Measurements from ENCODE around the gene KRTAP10-12. TPM values are rescaled to one million over a fixed set of nuclear protein-coding genes. Genes with fewer than 3 reads are reported as not detected.

Gene KRTAP10-12
- total RNA-seq, 1 experiment from 2014 or later, result not detected

DNA sequence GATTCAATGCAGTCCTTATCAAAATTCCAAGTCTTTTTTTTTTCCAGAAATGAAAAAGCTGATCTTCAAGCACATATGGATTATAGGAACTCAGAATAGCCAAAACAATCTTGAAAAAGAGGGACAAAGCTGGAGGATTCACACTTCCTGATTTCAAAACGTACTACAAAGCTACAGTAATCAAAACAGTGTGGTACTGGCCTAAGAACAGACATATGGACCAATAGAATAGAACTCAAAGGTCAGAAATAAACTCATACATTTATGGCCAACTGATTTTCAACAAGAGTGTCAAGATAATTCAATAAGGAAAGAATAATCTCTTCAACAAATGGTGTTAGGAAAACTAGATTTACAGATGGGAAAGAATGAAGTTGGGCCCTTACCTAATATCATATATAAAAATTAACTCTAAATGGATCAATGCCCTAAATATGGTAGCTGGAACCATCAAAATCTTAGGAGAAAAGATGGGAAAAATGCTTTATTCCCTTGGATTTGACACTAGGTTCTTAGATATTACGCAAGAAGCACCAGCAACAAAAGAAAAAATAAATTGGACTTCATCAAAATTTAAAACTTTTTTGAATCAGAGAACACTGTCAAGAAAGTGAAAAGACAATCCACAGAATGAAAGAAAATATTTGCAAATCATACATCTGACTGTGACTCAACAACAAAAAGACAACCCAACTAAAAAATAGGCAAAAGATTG is 4.0 kb upstream of the KRTAP10-12 start:
- POLR2A ChIA-PET (ENCODE audit: low non-redundant PET), result no interaction called here
- BruUV-seq (replicated peaks), result no TSS peak
- Histone ChIP-seq H3K9me3 (ENCODE audit: low read depth, low read length, poor library complexity, severe bottlenecking) (peaks cover 23% of the 10 kb centered on the region), H3K4me1 (ENCODE audit: insufficient read depth, low read length, poor library complexity, severe bottlenecking) (peaks cover 4% of the 10 kb centered on the region), H3K27ac (ENCODE audit: low read depth, low read length, poor library complexity, severe bottlenecking) (no peak overlapping the region), H3K27me3 (replicated peaks; ENCODE audit: insufficient read depth, low read depth, low read length, poor library complexity) (no peaks in the 10 kb centered on the region), H3K4me3 (ENCODE audit: low read depth, low read length, poor library complexity, severe bottlenecking) (no peak overlapping the region), H3K36me3 (ENCODE audit: insufficient read depth, low read length, poor library complexity, severe bottlenecking) (no peaks in the 10 kb centered on the region)
- DNase-seq (ENCODE audit: low spot score), result no peak
- intact Hi-C loops (cut with micrococcal nuclease; ENCODE audit: unreplicated experiment), result no loop called here
- TF ChIP-seq, protein P1, sequence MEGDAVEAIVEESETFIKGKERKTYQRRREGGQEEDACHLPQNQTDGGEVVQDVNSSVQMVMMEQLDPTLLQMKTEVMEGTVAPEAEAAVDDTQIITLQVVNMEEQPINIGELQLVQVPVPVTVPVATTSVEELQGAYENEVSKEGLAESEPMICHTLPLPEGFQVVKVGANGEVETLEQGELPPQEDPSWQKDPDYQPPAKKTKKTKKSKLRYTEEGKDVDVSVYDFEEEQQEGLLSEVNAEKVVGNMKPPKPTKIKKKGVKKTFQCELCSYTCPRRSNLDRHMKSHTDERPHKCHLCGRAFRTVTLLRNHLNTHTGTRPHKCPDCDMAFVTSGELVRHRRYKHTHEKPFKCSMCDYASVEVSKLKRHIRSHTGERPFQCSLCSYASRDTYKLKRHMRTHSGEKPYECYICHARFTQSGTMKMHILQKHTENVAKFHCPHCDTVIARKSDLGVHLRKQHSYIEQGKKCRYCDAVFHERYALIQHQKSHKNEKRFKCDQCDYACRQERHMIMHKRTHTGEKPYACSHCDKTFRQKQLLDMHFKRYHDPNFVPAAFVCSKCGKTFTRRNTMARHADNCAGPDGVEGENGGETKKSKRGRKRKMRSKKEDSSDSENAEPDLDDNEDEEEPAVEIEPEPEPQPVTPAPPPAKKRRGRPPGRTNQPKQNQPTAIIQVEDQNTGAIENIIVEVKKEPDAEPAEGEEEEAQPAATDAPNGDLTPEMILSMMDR (conservative IDR thresholded peaks at IDR 0.05; ENCODE audit: low read depth, low read length), result no peak
- TF ChIP-seq EZH2 (IDR thresholded peaks at IDR 0.05; ENCODE audit: borderline replicate concordance, low read depth, low read length, poor library complexity, severe bottlenecking), result no peak
- CTCF ChIA-PET, result no interaction called here

DNA sequence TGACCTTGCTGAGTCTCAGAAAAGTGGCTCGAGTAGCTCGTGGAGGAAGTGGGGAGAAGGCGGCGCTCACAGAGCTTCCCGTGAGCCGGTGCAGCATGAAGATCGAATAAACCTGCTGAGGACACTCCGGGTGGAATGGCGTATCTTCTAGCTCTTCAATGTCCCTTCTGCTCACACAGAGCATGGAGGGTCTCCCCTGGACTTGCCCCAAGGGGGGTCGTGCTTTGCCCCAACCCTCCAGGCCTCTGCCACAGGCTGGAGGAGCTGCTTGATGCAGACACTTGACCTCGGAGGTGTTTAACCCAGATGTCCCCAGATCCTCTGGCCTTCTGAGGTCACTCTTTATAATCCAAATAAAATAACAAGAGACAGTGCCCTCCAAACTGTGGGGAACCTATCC is 2.2 kb upstream of the KRTAP10-12 start:
- Histone ChIP-seq H3K9me3 (ENCODE audit: low read depth, low read length, poor library complexity, severe bottlenecking) (peaks cover 23% of the 10 kb centered on the region), H3K4me3 (ENCODE audit: low read depth, low read length, poor library complexity, severe bottlenecking) (no peak overlapping the region), H3K36me3 (ENCODE audit: insufficient read depth, low read length, poor library complexity, severe bottlenecking) (no peaks in the 10 kb centered on the region), H3K4me1 (ENCODE audit: insufficient read depth, low read length, poor library complexity, severe bottlenecking) (peaks cover 4% of the 10 kb centered on the region), H3K27me3 (replicated peaks; ENCODE audit: insufficient read depth, low read depth, low read length, poor library complexity) (no peaks in the 10 kb centered on the region), H3K27ac (ENCODE audit: low read depth, low read length, poor library complexity, severe bottlenecking) (no peak overlapping the region)
- no peak for DNase-seq (ENCODE audit: low spot score)
- CTCF ChIA-PET, result no interaction called here
- intact Hi-C loops (cut with micrococcal nuclease; ENCODE audit: unreplicated experiment), result no loop called here
- BruUV-seq (replicated peaks), result no TSS peak
- POLR2A ChIA-PET (ENCODE audit: low non-redundant PET), result no interaction called here
- TF ChIP-seq, protein P1 (conservative IDR thresholded peaks at IDR 0.05; ENCODE audit: low read depth, low read length), result no peak
- no peak for TF ChIP-seq EZH2 (IDR thresholded peaks at IDR 0.05; ENCODE audit: borderline replicate concordance, low read depth, low read length, poor library complexity, severe bottlenecking)

DNA sequence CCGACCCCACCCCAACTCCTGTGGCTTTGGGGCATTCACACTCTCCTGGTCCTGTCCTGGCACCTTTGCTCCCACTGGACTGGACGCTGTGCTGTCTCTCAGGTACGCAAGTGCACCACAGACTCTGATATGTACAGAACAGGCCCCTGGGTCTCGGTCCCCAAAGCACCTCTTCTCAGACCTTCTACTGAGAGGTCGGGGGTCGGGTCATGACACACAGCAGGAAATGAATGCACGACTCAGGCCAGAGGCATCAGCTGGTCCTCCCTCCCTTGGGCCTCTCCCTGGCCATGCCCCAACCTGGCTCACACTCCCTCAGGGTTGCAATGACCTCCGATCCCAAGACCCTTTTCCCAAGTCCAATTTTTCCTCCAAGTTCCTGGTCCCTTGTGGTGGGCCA is 1.8 kb upstream of the KRTAP10-12 start:
- TF ChIP-seq, protein P1 (conservative IDR thresholded peaks at IDR 0.05; ENCODE audit: low read depth, low read length), result no peak
- TF ChIP-seq EZH2 (IDR thresholded peaks at IDR 0.05; ENCODE audit: borderline replicate concordance, low read depth, low read length, poor library complexity, severe bottlenecking), result no peak
- no peak overlapping the region for H3K4me3 ChIP-seq (ENCODE audit: low read depth, low read length, poor library complexity, severe bottlenecking)
- peaks cover 23% of the 10 kb centered on the region for H3K9me3 ChIP-seq (ENCODE audit: low read depth, low read length, poor library complexity, severe bottlenecking)
- intact Hi-C loops (cut with micrococcal nuclease; ENCODE audit: unreplicated experiment), result no loop called here
- no peak overlapping the region for H3K27ac ChIP-seq (ENCODE audit: low read depth, low read length, poor library complexity, severe bottlenecking)
- H3K4me1 ChIP-seq (ENCODE audit: insufficient read depth, low read length, poor library complexity, severe bottlenecking), result peaks cover 4% of the 10 kb centered on the region
- ChIA-PET CTCF (no interaction called here), POLR2A (ENCODE audit: low non-redundant PET) (no interaction called here)
- no peak for DNase-seq (ENCODE audit: low spot score)
- BruUV-seq (replicated peaks), result no TSS peak
- no peaks in the 10 kb centered on the region for H3K36me3 ChIP-seq (ENCODE audit: insufficient read depth, low read length, poor library complexity, severe bottlenecking)
- no peaks in the 10 kb centered on the region for H3K27me3 ChIP-seq (replicated peaks; ENCODE audit: insufficient read depth, low read depth, low read length, poor library complexity)
